GM12872 (cell line): ENCODE results near the gene TK2.

ENCODE experiments used
- TF ChIP-seq, protein P1 (sequence below): IDR thresholded peaks from 3 replicates; pipeline ENCODE4 v1.5.1; 2011; ENCODE audit warnings: low read depth, mild to moderate bottlenecking, low read length, moderate library complexity; ENCODE audit not compliant: insufficient read depth

The TK2 gene

GRCh38 chr16:66515596-66516508 is 34.1 kb downstream of the TK2 start:
- TF ChIP-seq, protein P1, sequence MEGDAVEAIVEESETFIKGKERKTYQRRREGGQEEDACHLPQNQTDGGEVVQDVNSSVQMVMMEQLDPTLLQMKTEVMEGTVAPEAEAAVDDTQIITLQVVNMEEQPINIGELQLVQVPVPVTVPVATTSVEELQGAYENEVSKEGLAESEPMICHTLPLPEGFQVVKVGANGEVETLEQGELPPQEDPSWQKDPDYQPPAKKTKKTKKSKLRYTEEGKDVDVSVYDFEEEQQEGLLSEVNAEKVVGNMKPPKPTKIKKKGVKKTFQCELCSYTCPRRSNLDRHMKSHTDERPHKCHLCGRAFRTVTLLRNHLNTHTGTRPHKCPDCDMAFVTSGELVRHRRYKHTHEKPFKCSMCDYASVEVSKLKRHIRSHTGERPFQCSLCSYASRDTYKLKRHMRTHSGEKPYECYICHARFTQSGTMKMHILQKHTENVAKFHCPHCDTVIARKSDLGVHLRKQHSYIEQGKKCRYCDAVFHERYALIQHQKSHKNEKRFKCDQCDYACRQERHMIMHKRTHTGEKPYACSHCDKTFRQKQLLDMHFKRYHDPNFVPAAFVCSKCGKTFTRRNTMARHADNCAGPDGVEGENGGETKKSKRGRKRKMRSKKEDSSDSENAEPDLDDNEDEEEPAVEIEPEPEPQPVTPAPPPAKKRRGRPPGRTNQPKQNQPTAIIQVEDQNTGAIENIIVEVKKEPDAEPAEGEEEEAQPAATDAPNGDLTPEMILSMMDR = peak; percentile 45; the same call in 1 of the 3 replicates

DNA sequence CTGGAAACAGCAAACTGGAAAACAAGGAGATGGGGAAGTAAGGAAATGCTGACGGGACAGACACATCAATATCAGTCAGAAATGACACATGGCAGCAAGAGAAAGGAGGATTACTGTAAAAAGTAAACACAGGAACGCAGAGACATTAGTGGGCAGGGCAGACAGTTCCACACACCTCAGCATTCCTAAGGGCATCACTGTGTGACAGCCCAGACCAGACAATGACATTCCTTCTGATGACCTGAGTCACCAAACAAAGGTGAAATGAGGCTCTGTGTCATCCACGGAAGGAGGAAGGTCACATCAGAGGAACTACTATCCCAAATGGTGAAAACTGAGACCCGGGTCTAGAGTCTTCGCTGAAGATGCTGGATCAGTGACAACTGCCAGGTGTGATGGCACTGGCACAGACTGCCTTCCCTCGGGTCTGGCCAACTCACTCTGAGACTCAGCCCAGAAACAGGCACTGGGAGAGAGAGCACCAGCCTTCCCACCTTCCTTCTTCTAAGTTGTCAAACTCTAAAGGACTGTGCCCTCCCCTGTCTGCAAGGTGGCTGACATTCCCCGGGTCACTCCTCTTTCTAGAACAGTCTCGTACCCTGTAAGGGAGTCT is 36.7 kb downstream of the TK2 start:
- TF ChIP-seq, protein P1 = no peak

- TF ChIP-seq, protein P1 = no peak
These were observed 37.4 kb downstream of the TK2 start for GRCh38 chr16:66512272-66513110.

DNA sequence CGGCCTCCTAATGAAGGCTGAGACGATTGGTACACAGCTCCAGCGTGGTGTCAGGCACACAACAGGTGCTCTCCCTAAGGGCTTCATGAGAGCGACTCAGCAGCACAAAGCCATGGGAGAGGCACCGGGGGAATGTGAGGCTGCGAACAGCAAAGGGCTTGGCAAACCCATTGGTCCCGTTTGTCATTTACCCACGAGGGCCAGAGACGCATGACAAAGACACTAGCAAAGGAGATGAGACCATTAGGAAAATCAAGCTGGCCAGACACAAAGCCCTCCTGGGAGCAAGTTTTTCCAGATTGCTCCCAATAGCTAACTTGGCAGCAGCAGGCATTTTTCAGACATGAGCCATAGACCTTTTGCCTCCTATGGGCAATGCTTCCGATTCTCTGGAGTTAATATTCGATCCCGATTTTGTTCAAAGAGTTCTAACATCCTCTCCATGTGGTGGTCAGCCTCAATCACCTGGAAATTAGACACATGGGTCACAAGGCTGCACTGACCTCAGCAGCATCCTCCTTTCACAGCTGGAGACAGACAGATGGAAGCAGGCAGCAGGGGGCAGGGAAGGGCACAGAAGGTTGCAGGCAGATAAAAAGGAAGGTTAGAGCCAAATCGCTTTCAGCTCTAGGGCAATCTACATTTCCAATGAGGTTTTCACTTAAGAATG is 38.2 kb downstream of the TK2 start:
- TF ChIP-seq, protein P1 = no peak

- TF ChIP-seq, protein P1 = no peak
These were observed 39.0 kb downstream of the TK2 start for GRCh38 chr16:66510711-66511601.

GRCh38 chr16:66510298-66510697 is 39.6 kb downstream of the TK2 start:
- TF ChIP-seq, protein P1 = no peak
